ENCODE measurements around the gene ADAMTS1. TPM values are rescaled to one million over a fixed set of nuclear protein-coding genes. Genes with fewer than 3 reads are reported as not detected.

The ADAMTS1 gene
- total RNA-seq, 1 experiment from 2014 or later: 1.4 TPM

DNA sequence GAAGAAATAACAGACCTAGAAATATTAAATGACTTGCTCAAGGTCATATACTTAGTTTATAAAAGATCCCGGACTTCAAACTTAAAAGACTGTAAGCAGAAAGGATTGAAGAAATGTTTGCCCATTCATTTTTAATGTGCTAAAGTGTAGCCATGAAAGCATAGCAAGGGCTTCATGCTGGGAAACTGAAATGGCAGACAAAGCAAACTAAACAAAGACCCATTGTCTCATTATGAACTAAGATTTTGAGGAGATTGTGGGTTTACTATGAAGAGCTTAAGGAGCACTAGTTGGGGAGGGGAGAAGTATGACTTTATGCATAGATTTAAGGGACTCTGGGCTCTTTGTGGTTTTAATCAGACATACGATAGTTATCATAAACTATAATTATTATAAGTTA, 26.3 kb downstream of the ADAMTS1 start:
- peaks cover 7% of the 10 kb centered on the region for H3K9me3 Mint-ChIP-seq (ENCODE audit: unreplicated experiment)
- no peak overlapping the region for H3K27ac Mint-ChIP-seq (ENCODE audit: low read depth, unreplicated experiment)
- peaks cover 7% of the 10 kb centered on the region for H3K4me1 Mint-ChIP-seq (ENCODE audit: insufficient read depth, unreplicated experiment)
- no TSS peak for BruUV-seq (replicated peaks)
- H3K4me3 Mint-ChIP-seq (ENCODE audit: unreplicated experiment): no peak overlapping the region
- TF ChIP-seq, protein P1, sequence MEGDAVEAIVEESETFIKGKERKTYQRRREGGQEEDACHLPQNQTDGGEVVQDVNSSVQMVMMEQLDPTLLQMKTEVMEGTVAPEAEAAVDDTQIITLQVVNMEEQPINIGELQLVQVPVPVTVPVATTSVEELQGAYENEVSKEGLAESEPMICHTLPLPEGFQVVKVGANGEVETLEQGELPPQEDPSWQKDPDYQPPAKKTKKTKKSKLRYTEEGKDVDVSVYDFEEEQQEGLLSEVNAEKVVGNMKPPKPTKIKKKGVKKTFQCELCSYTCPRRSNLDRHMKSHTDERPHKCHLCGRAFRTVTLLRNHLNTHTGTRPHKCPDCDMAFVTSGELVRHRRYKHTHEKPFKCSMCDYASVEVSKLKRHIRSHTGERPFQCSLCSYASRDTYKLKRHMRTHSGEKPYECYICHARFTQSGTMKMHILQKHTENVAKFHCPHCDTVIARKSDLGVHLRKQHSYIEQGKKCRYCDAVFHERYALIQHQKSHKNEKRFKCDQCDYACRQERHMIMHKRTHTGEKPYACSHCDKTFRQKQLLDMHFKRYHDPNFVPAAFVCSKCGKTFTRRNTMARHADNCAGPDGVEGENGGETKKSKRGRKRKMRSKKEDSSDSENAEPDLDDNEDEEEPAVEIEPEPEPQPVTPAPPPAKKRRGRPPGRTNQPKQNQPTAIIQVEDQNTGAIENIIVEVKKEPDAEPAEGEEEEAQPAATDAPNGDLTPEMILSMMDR (IDR thresholded peaks at IDR 0.05; ENCODE audit: unreplicated experiment): no peak
- intact Hi-C loops (cut with micrococcal nuclease): no loop called here
- no peaks in the 10 kb centered on the region for H3K36me3 Mint-ChIP-seq (ENCODE audit: insufficient read depth, unreplicated experiment)
- POLR2A ChIA-PET: no interaction called here
- no peak for DNase-seq (ENCODE audit: unreplicated experiment)
- no peaks in the 10 kb centered on the region for H3K27me3 Mint-ChIP-seq (ENCODE audit: insufficient read depth, unreplicated experiment)
- CTCF ChIA-PET: interaction anchor here (1.2 kb wide), 1 partner anchor 26 kb away, joined by 6 read pairs; the partner anchor contains the start of gene ADAMTS1

DNA sequence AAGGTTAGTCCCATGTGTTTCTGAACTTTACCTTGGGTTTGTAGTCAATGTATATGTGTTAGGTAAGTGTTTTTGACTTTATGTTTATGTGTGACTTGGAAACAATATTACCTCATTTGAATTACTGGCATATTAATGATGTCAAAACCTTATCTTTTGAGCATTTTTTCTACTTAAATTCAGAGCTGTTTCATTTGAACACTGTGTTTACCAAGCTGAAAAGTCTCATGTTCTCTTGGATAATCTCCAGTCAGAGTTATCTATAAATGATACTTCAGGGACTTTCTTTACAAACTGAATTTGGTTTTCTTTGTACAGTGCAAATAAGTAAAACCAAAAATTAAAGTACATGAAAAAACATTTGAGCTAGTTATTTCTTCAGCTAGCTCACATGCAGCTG, 30.0 kb downstream of the ADAMTS1 start:
- ChIA-PET CTCF (interaction anchor here (0.8 to 2.8 kb wide), 14 partner anchors 8 to 1552 kb away, joined by 3 to 12 read pairs (median 4); partner anchors contain the start of gene ADAMTS1), POLR2A (interaction anchor here (0.6 kb wide), 1 partner anchor 705 kb away, joined by 4 read pairs; no protein-coding TSS in a partner anchor)
- TF ChIP-seq, protein P1 (IDR thresholded peaks at IDR 0.05; ENCODE audit: unreplicated experiment): no peak
- Mint-ChIP-seq H3K4me1 (ENCODE audit: insufficient read depth, unreplicated experiment) (peaks cover 7% of the 10 kb centered on the region), H3K36me3 (ENCODE audit: insufficient read depth, unreplicated experiment) (no peaks in the 10 kb centered on the region), H3K9me3 (ENCODE audit: unreplicated experiment) (no peaks in the 10 kb centered on the region), H3K4me3 (ENCODE audit: unreplicated experiment) (no peak overlapping the region), H3K27me3 (ENCODE audit: insufficient read depth, unreplicated experiment) (no peaks in the 10 kb centered on the region), H3K27ac (ENCODE audit: low read depth, unreplicated experiment) (no peak overlapping the region)
- DNase-seq (ENCODE audit: unreplicated experiment): no peak
- no TSS peak for BruUV-seq (replicated peaks)
- intact Hi-C loops (cut with micrococcal nuclease): no loop called here

DNA sequence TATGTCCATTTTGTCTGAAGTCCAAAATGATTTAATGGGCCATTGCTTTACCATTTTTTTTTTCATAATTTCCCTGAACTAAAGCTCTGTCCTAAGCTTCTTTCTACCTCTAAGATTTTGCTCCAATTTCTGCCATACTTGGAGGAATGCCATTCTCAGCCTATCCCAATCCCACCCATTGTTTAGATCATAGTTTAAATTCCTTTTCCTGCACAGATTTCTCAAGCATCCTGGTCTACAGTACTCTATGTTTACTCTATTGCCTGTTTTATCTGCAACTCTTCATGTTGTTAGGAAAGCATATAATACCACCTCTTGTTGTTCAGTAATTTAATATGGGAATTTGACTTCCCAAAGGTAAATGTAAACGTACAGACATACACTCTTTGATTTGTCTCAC, 30.8 kb downstream of the ADAMTS1 start:
- Mint-ChIP-seq H3K27me3 (ENCODE audit: insufficient read depth, unreplicated experiment) (no peaks in the 10 kb centered on the region), H3K27ac (ENCODE audit: low read depth, unreplicated experiment) (no peak overlapping the region), H3K9me3 (ENCODE audit: unreplicated experiment) (no peaks in the 10 kb centered on the region), H3K4me1 (ENCODE audit: insufficient read depth, unreplicated experiment) (peaks cover 7% of the 10 kb centered on the region), H3K4me3 (ENCODE audit: unreplicated experiment) (no peak overlapping the region), H3K36me3 (ENCODE audit: insufficient read depth, unreplicated experiment) (no peaks in the 10 kb centered on the region)
- BruUV-seq (replicated peaks): no TSS peak
- intact Hi-C loops (cut with micrococcal nuclease): no loop called here
- ChIA-PET CTCF (interaction anchor here (0.5 to 2.8 kb wide), 6 partner anchors 17 to 1747 kb away, joined by 3 to 12 read pairs (median 4); no protein-coding TSS in a partner anchor), POLR2A (no interaction called here)
- TF ChIP-seq, protein P1 (IDR thresholded peaks at IDR 0.05; ENCODE audit: unreplicated experiment): no peak
- DNase-seq (ENCODE audit: unreplicated experiment): no peak

DNA sequence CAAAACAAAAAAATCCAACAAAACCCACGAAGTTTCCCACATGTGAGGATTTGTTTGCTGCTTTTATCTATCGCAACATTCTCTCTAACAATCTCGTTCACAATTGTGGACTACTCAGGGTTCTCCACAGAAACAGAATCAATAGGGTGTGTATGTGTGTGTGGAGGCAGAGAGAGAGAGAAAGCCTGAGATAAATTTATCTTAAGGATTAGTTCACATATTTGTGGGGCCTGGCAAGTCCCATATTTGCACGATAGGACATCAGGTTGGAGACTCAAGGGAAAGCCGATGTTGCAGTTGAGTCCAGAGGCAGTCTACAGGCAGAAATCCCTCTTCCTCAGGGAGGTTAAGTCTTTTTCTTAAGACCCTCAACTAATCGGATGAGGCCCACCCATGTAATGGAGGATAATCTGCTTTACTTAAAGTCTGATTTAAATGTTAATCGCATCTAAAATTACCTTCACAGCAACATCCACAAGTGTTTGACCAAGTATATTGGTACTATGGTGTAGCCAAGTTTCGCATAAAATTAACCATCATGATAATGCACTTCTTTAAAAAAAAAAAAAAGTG, 31.7 kb downstream of the ADAMTS1 start:
- BruUV-seq (replicated peaks): no TSS peak
- CTCF ChIA-PET: interaction anchor here (0.5 to 0.6 kb wide), 2 partner anchors 27 to 1748 kb away, joined by 5 read pairs; no protein-coding TSS in a partner anchor
- Mint-ChIP-seq H3K27me3 (ENCODE audit: insufficient read depth, unreplicated experiment) (no peaks in the 10 kb centered on the region), H3K27ac (ENCODE audit: low read depth, unreplicated experiment) (no peak overlapping the region), H3K4me3 (ENCODE audit: unreplicated experiment) (no peak overlapping the region), H3K36me3 (ENCODE audit: insufficient read depth, unreplicated experiment) (no peaks in the 10 kb centered on the region), H3K4me1 (ENCODE audit: insufficient read depth, unreplicated experiment) (peaks cover 7% of the 10 kb centered on the region), H3K9me3 (ENCODE audit: unreplicated experiment) (no peaks in the 10 kb centered on the region)
- POLR2A ChIA-PET: no interaction called here
- no peak for DNase-seq (ENCODE audit: unreplicated experiment)
- TF ChIP-seq, protein P1 (IDR thresholded peaks at IDR 0.05; ENCODE audit: unreplicated experiment): no peak
- intact Hi-C loops (cut with micrococcal nuclease): no loop called here
